Epithelial cell of umbilical artery (primary cell): ENCODE results near the gene CNTLN. TPM values are rescaled to one million over a fixed set of nuclear protein-coding genes. Genes with fewer than 3 reads are reported as not detected.

Experiments used
- total RNA-seq: library from RNA; depleted of rRNA; stranded (reverse); fragments of >200 nt; gene quantifications from 2 replicates; pipeline ENCODE4 v1.2.3, GENCODE V29; 2014

Gene CNTLN
- 10.4 and 10.8 TPM in 2 replicates for total RNA-seq

GRCh38 chr9:17134396-17135294 is at the start of gene CNTLN:
CNTLN (plus strand) TSS chr9:17135040; CDS start chr9:17135066, 26 bp downstream.

